ENCODE data around the gene DENND1B. TPM values are rescaled to one million over a fixed set of nuclear protein-coding genes. Genes with fewer than 3 reads are reported as not detected.

Gene DENND1B
- total RNA-seq, 4 donors from 2014 or later: 9.0 to 40.2 (median 10.8) TPM

DNA sequence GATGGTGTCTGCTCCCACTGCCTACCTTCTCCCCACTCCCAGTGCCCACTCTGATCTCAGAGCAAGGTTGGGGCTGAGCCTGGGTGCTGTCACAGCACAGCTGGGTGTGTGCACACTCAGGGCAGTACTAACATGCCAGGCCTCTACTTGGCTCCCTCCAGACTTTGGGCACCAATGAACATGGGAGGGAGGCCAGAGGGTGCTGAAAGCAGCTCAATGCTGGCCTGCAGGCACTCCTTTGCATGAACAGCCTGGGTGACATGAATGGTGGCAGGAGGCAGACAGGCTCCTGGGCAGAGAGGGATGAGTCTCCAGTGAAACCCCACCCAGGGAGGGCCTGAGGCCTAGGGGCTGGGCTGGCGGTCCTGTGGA, 25.8 kb upstream of the DENND1B start:
- no peak for TF ChIP-seq EP300 (IDR thresholded peaks at IDR 0.05)
- no peak for TF ChIP-seq POLR2A (IDR thresholded peaks at IDR 0.05)
- TF ChIP-seq, protein P1, sequence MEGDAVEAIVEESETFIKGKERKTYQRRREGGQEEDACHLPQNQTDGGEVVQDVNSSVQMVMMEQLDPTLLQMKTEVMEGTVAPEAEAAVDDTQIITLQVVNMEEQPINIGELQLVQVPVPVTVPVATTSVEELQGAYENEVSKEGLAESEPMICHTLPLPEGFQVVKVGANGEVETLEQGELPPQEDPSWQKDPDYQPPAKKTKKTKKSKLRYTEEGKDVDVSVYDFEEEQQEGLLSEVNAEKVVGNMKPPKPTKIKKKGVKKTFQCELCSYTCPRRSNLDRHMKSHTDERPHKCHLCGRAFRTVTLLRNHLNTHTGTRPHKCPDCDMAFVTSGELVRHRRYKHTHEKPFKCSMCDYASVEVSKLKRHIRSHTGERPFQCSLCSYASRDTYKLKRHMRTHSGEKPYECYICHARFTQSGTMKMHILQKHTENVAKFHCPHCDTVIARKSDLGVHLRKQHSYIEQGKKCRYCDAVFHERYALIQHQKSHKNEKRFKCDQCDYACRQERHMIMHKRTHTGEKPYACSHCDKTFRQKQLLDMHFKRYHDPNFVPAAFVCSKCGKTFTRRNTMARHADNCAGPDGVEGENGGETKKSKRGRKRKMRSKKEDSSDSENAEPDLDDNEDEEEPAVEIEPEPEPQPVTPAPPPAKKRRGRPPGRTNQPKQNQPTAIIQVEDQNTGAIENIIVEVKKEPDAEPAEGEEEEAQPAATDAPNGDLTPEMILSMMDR (IDR thresholded peaks at IDR 0.05): no peak
- WGBS, 2 donors: 71 to 100% methylated on average over 1 of the region's 1 CpG
- Histone ChIP-seq H3K27me3 (no peaks in the 10 kb centered on the region), H3K9me3 (peaks cover 0 to 57% (median 0%) of the 10 kb centered on the region in 4 donors), H3K27ac (no peak overlapping the region), H3K36me3 (no peaks in the 10 kb centered on the region), H3K4me3 (no peak overlapping the region), H3K4me1 (no peaks in the 10 kb centered on the region)
- no peak for DNase-seq (ENCODE audit: low spot score in 2 of 2)

DNA sequence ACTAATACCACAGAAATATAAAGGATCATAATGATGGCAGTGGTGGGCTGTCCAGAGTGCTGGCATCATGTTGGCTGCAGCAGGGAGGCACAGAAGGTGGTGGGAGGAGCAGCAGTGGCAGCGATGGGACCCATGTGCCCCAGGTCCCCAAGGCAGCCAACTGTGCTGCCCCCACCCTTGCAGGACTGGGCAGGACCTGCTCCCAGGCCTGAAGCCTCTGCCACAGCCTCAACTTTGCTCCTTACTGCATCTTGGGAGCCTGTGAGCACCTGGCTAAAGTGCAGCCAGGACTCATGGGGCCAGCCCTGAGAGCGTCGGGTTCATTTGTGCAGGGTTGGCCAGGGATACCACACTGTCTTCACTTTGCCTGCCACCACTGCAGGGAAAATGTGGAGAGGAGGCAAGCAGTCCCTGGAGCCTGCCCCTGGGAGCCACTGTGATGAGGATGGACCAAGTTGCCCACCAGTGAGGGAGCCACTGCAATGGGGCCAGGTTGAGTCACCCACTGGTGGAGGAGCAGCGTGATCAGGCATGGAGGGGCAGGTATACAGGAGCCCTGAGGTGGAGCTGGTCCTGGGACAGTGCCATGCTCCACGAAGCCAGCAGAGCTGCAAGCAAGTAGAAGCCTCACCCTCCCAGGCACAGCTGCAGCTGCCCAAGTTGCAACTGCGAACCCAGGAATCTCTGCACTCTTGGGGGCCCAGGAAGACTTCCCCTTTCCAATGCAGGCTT, 25.3 kb upstream of the DENND1B start:
- WGBS, 2 donors: 86 to 89% methylated on average over 4 to 6 of the region's 6 CpGs
- TF ChIP-seq POLR2A (IDR thresholded peaks at IDR 0.05) (no peak), EP300 (IDR thresholded peaks at IDR 0.05) (no peak)
- TF ChIP-seq, protein P1 (IDR thresholded peaks at IDR 0.05): no peak
- no peak for DNase-seq (ENCODE audit: low spot score in 2 of 2)
- H3K4me3 ChIP-seq: no peak overlapping the region
- H3K4me1 ChIP-seq: no peaks in the 10 kb centered on the region
- no peaks in the 10 kb centered on the region for H3K36me3 ChIP-seq
- H3K27ac ChIP-seq: no peak overlapping the region
- no peaks in the 10 kb centered on the region for H3K27me3 ChIP-seq
- H3K9me3 ChIP-seq: peaks cover 0 to 54% (median 0%) of the 10 kb centered on the region in 4 donors

- Histone ChIP-seq H3K9me3 (peaks cover 0 to 45% (median 0%) of the 10 kb centered on the region in 4 donors), H3K4me1 (no peaks in the 10 kb centered on the region), H3K27me3 (no peaks in the 10 kb centered on the region), H3K4me3 (no peak overlapping the region), H3K27ac (no peak overlapping the region), H3K36me3 (no peaks in the 10 kb centered on the region)
- DNase-seq (ENCODE audit: low spot score in 2 of 2): no peak
- TF ChIP-seq, protein P1 (IDR thresholded peaks at IDR 0.05): no peak
- TF ChIP-seq POLR2A (IDR thresholded peaks at IDR 0.05) (no peak), EP300 (IDR thresholded peaks at IDR 0.05) (no peak)
Observed at GRCh38 chr1:197799271-197799670, 24.0 kb upstream of the DENND1B start.

- Histone ChIP-seq H3K4me1 (no peaks in the 10 kb centered on the region), H3K27me3 (no peaks in the 10 kb centered on the region), H3K36me3 (no peaks in the 10 kb centered on the region), H3K9me3 (peaks cover 0 to 45% (median 0%) of the 10 kb centered on the region in 4 donors), H3K4me3 (no peak overlapping the region), H3K27ac (no peak overlapping the region)
- TF ChIP-seq POLR2A (IDR thresholded peaks at IDR 0.05) (no peak), EP300 (IDR thresholded peaks at IDR 0.05) (no peak)
- TF ChIP-seq, protein P1 (IDR thresholded peaks at IDR 0.05): no peak
- 41 to 94% methylated on average over 1 of the region's 1 CpG for WGBS, 2 donors
- DNase-seq (ENCODE audit: low spot score in 2 of 2): no peak
Observed at GRCh38 chr1:197798492-197798891, 23.2 kb upstream of the DENND1B start.

DNA sequence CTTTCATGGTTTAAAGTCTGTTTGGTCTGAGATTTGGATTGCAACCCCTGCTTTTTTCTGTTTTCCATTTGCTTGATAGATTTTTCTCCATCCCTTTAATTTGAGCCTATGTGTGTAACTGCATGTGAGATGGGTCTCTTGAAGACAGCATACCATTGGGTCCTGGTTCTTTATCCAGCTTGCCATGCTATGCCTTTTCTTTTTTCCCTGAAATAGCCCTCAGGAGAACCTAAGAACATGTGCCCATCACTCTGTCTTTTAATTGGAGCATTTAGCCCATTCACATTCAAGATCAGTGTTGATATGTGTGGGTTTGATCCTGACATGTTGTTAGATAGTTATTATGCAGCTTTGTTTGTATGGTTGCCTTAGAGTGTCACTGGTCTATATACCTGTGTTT, 21.7 kb upstream of the DENND1B start:
- Histone ChIP-seq H3K36me3 (no peaks in the 10 kb centered on the region), H3K27ac (no peak overlapping the region)

More for the DNA sequence above, 21.7 kb upstream of the DENND1B start:
- TF ChIP-seq EP300 (IDR thresholded peaks at IDR 0.05): no peak
- TF ChIP-seq, protein P1 (IDR thresholded peaks at IDR 0.05): no peak
- TF ChIP-seq POLR2A (IDR thresholded peaks at IDR 0.05): no peak
- Histone ChIP-seq H3K4me1 (no peaks in the 10 kb centered on the region), H3K9me3 (peaks cover 0 to 45% (median 0%) of the 10 kb centered on the region in 4 donors), H3K27me3 (no peaks in the 10 kb centered on the region), H3K4me3 (no peak overlapping the region)
- no peak for DNase-seq (ENCODE audit: low spot score in 2 of 2)
